BJ (cell line): ENCODE measurements around the gene PBX1. TPM values are rescaled to one million over a fixed set of nuclear protein-coding genes. Genes with fewer than 3 reads are reported as not detected.

Experiments used
- CTCF ChIA-PET: fragments of 350-600 bp; formaldehyde crosslinking; extraction: SDS; loops from one replicate; lab custom pipeline; 2021; ENCODE audit warnings: antibody characterized with exemption, inconsistent platforms; lab: Yijun Ruan, JAX
- POLR2A ChIA-PET: fragments of 300-600 bp; sonication (Branson Sonifier 250); formaldehyde crosslinking; extraction: SDS; loops from one replicate; lab custom pipeline; 2021; ENCODE audit warnings: antibody characterized with exemption; lab: Charles Lee
- DNase-seq: peaks from one replicate; pipeline ENCODE4 v3.0.0-alpha.2; 2011; ENCODE audit warnings: low read depth
- H3K27me3 ChIP-seq: 2 replicates; pipeline ENCODE4 v1.6.0; 2011; ENCODE audit warnings: low read length; ENCODE audit not compliant: control insufficient read depth, insufficient read depth
- H3K36me3 ChIP-seq: 2 replicates; pipeline ENCODE4 v1.5.1; 2011; ENCODE audit warnings: low read length; ENCODE audit not compliant: control insufficient read depth, insufficient read depth
- H3K4me3 ChIP-seq: 2 replicates; pipeline ENCODE4 v1.5.1; 2011; ENCODE audit warnings: low read depth, mild to moderate bottlenecking, control low read depth, low read length
- polyA plus RNA-seq: library from polyadenylated mRNA; depleted of rRNA; stranded (reverse); fragments of >200 nt; gene quantifications from 2 replicates; pipeline ENCODE4 v1.2.3, GENCODE V29; 2011
- TF ChIP-seq, protein P1 (sequence below): IDR thresholded peaks from 2 replicates; pipeline ENCODE4 v1.5.1; 2011; ENCODE audit warnings: low read depth, mild to moderate bottlenecking, control low read depth, inconsistent platforms, low read length, moderate library complexity; ENCODE audit not compliant: insufficient read depth

PBX1 gene
- polyA plus RNA-seq, 1 experiment = 46.1 TPM

DNA sequence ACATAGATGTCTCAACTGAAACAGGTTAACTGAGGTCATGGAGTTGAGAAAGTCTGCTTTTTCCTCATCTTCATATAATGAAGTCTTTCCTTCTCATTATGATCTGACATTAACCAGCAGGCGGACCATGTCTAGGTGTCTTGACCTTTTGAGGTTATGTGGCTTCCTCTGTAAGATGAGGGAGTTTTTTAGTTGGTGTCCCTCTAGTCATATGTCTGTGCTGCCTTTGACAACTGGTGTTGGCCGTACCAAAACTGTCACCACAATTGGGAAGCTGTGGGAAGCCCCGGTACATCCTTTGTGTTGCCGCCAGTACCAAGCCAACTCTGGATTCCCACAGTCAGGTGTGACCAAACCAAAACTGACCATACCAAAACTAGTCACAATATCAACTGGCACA lies 105.1 kb downstream of the PBX1 start:
- CTCF ChIA-PET = no interaction called here
- H3K27me3 ChIP-seq = no peaks in the 10 kb centered on the region
- POLR2A ChIA-PET = no interaction called here
- TF ChIP-seq, protein P1, sequence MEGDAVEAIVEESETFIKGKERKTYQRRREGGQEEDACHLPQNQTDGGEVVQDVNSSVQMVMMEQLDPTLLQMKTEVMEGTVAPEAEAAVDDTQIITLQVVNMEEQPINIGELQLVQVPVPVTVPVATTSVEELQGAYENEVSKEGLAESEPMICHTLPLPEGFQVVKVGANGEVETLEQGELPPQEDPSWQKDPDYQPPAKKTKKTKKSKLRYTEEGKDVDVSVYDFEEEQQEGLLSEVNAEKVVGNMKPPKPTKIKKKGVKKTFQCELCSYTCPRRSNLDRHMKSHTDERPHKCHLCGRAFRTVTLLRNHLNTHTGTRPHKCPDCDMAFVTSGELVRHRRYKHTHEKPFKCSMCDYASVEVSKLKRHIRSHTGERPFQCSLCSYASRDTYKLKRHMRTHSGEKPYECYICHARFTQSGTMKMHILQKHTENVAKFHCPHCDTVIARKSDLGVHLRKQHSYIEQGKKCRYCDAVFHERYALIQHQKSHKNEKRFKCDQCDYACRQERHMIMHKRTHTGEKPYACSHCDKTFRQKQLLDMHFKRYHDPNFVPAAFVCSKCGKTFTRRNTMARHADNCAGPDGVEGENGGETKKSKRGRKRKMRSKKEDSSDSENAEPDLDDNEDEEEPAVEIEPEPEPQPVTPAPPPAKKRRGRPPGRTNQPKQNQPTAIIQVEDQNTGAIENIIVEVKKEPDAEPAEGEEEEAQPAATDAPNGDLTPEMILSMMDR = no peak
- no peak overlapping the region for H3K4me3 ChIP-seq
- no peaks in the 10 kb centered on the region for H3K36me3 ChIP-seq
- no peak for DNase-seq

DNA sequence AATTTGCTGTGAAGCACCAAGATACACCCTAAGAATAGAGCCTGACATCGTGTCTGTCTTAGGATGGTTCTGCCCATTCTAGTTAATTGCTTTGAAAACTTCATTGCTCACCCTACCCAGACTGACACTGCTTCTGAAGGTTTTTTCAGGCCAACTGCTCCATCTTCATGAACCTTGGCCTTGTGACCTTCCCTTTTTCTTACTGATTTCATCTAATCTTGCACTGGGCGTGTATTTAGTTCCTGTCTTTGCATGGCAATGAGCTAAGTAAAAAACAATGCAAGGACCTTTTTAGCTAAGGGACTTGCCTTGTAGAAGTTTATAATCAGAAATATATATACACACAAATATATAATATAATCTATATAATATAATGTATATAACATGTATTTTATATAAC lies 108.0 kb downstream of the PBX1 start:
- Histone ChIP-seq H3K27me3 (no peaks in the 10 kb centered on the region), H3K36me3 (no peaks in the 10 kb centered on the region), H3K4me3 (no peak overlapping the region)
- ChIA-PET POLR2A (no interaction called here), CTCF (interaction anchor here (0.9 kb wide), 2 partner anchors 111 to 121 kb away, joined by 3 read pairs; no protein-coding TSS in a partner anchor)
- DNase-seq = no peak
- TF ChIP-seq, protein P1 = no peak

DNA sequence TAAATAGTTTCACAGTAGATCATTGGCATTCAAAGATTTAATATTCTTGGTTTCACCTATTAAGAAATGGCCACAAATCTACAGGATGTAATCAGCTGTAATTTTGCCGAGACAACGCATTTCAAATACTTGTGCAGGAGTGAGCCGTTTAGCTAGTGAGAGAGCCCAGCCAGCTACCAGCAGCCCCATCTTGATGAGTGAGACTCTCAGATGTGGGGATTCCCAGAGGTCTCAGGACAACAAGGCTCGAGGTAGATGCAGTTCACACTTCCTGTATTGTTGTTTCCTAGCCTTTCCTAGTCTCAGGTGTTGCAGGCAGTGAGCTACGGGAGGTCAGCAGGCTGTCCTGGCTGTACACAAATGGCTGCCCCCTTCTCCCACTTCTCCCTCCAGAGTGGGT lies 108.6 kb downstream of the PBX1 start:
- no peak for DNase-seq
- POLR2A ChIA-PET = no interaction called here
- H3K36me3 ChIP-seq = no peaks in the 10 kb centered on the region
- TF ChIP-seq, protein P1 = no peak
- CTCF ChIA-PET = interaction anchor here (0.9 kb wide), 1 partner anchor 112 kb away, joined by 3 read pairs; no protein-coding TSS in a partner anchor
- no peak overlapping the region for H3K4me3 ChIP-seq
- H3K27me3 ChIP-seq = no peaks in the 10 kb centered on the region

DNA sequence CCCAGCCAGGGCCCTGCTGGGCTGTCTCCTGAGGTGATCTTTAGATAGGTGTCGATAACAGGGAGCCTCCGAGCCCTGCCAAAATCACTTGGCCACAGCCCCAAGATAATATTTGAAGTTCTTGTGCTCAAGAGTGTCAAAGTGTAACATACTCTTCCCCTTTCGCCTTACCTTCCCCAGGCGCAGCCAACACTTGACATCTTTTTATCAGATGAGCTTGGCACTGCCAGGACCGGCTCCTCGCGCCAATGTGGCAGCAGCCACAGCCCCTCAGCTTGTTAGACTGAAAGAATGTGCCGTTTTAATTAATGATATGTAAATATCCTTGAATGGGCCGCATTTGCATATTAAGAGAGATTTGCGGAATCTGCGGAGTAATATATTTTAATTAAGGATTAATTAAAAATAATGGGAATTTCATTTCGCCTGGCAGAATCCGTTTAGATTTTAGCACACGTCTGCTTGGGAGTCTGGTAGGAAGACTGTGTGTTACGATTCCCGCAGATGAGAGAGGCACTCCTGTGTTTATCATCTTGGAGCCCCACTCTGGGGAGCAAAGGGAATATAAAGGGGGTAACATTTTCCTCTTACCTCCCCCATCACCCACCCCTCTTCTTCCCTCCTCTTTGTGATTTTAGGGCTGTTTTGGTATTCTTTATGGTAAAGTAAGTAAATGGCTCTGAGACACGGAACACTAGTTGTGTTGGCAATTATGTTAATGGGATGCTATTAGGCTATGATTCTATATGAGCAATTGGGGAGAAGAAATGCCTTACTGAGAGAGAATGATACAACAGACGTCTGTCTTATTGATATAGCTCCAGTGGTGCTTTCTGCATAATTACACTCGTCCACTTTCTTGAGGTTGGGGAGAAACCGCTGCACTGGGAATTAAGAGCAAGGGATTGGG lies 109.8 kb downstream of the PBX1 start:
- Histone ChIP-seq H3K36me3 (no peaks in the 10 kb centered on the region), H3K4me3 (no peak overlapping the region), H3K27me3 (no peaks in the 10 kb centered on the region)
- TF ChIP-seq, protein P1 = no peak
- CTCF ChIA-PET = no interaction called here
- DNase-seq = no peak
- POLR2A ChIA-PET = no interaction called here

DNA sequence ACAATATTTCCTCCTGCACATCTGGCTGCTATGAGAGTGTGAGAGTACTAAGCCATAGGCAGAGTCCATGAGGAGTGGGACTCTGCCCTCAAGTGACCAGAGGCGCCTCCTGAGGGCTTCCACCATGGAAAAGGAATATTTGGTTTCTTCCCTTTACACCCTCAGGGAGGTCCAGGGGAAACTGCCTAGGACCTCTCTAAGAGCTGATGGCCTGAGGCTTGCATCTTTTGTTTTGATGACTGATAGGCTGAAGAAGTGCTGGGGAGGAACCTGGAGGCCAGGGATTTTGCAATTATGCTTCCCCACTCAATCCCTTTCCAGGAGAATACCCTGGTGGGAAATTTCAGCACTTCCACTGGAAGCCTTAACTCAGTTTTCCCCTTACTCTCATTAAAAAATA lies 111.0 kb downstream of the PBX1 start:
- no peaks in the 10 kb centered on the region for H3K27me3 ChIP-seq
- no peak overlapping the region for H3K4me3 ChIP-seq
- TF ChIP-seq, protein P1 = no peak
- ChIA-PET POLR2A (no interaction called here), CTCF (interaction anchor here (1.0 kb wide), 2 partner anchors 9 to 28 kb away, joined by 3 to 4 read pairs; no protein-coding TSS in a partner anchor)
- no peak for DNase-seq
- H3K36me3 ChIP-seq = no peaks in the 10 kb centered on the region
